Parathyroid adenoma (tissue), 2 donors: ENCODE measurements around the gene RIC1.

Experiments
- H2AFZ ChIP-seq: fragments of 300-600 bp; sonication (generic); one replicate; pipeline ENCODE4 v1.7.0; 2017; ENCODE audit warnings: antibody characterized with exemption, mild to moderate bottlenecking
- H3K27ac ChIP-seq: fragments of 300-600 bp; sonication (generic); one replicate; pipeline ENCODE4 v1.7.0; 2017
- H3K27me3 ChIP-seq: fragments of 300-600 bp; sonication (generic); one replicate; pipeline ENCODE4 v1.7.0; 2017; ENCODE audit warnings: low read length; ENCODE audit not compliant: control insufficient read depth, insufficient read depth
- H3K36me3 ChIP-seq: fragments of 300-600 bp; sonication (generic); one replicate; pipeline ENCODE4 v1.7.0; 2017; ENCODE audit warnings: low read length; ENCODE audit not compliant: control insufficient read depth, insufficient read depth
- H3K4me1 ChIP-seq: fragments of 300-600 bp; sonication (generic); one replicate; pipeline ENCODE4 v1.7.0; 2017; ENCODE audit warnings: control low read depth
- H3K4me2 ChIP-seq: fragments of 300-600 bp; sonication (generic); one replicate; pipeline ENCODE4 v1.7.0; 2017; ENCODE audit warnings: low read length
- H3K4me3 ChIP-seq: fragments of 300-600 bp; sonication (generic); one replicate; pipeline ENCODE4 v1.7.0; 2017; ENCODE audit warnings: low read depth, low read length
- H3K79me2 ChIP-seq: fragments of 300-600 bp; sonication (generic); one replicate; pipeline ENCODE4 v1.7.0; 2017; ENCODE audit warnings: control low read depth
- H3K9ac ChIP-seq: fragments of 300-600 bp; sonication (generic); one replicate; pipeline ENCODE4 v1.7.0; 2017; ENCODE audit warnings: mild to moderate bottlenecking
- H3K9me3 ChIP-seq: fragments of 300-600 bp; sonication (generic); one replicate; pipeline ENCODE4 v1.7.0; 2017; ENCODE audit warnings: low read length; ENCODE audit not compliant: control insufficient read depth
- CTCF ChIP-seq: fragments of 300-600 bp; sonication (generic); IDR thresholded peaks from one replicate; pipeline ENCODE4 v1.7.0; 2017; ENCODE audit warnings: antibody characterized with exemption, mild to moderate bottlenecking
- donor health status: primary hyperparathyroidism.

Gene RIC1

GRCh38 chr9:5762421-5762820 lies 133.5 kb downstream of the RIC1 start:
- TF ChIP-seq CTCF, result no peak
- Histone ChIP-seq H3K27me3 (no peaks in the 10 kb centered on the region), H3K4me1 (no peaks in the 10 kb centered on the region), H3K9me3 (no peaks in the 10 kb centered on the region), H3K27ac (no peak overlapping the region), H3K4me2 (no peak overlapping the region), H3K79me2 (no peaks in the 10 kb centered on the region), H3K9ac (no peak overlapping the region), H3K36me3 (no peaks in the 10 kb centered on the region), H3K4me3 (no peak overlapping the region), H2AFZ (no peak overlapping the region)

- Histone ChIP-seq H3K36me3 (no peaks in the 10 kb centered on the region), H3K9ac (no peak overlapping the region), H3K27ac (no peak overlapping the region), H3K9me3 (no peaks in the 10 kb centered on the region), H3K4me2 (no peak overlapping the region), H3K4me3 (no peak overlapping the region), H3K27me3 (no peaks in the 10 kb centered on the region), H3K79me2 (no peaks in the 10 kb centered on the region), H3K4me1 (no peaks in the 10 kb centered on the region), H2AFZ (no peak overlapping the region)
- TF ChIP-seq CTCF, result no peak
These were observed 135.4 kb downstream of the RIC1 start for GRCh38 chr9:5764130-5764868.

- H3K4me3 ChIP-seq, result no peak overlapping the region
- H3K4me1 ChIP-seq, result no peaks in the 10 kb centered on the region
- H3K9ac ChIP-seq, result no peak overlapping the region
- H2AFZ ChIP-seq, result no peak overlapping the region
- H3K9me3 ChIP-seq, result no peaks in the 10 kb centered on the region
- H3K4me2 ChIP-seq, result no peak overlapping the region
- TF ChIP-seq CTCF, result no peak
- H3K79me2 ChIP-seq, result no peaks in the 10 kb centered on the region
- no peaks in the 10 kb centered on the region for H3K27me3 ChIP-seq
- no peak overlapping the region for H3K27ac ChIP-seq
- H3K36me3 ChIP-seq, result no peaks in the 10 kb centered on the region
These were observed 139.3 kb downstream of the RIC1 start for GRCh38 chr9:5767968-5768932.

GRCh38 chr9:5773324-5773999 lies 144.6 kb downstream of the RIC1 start:
- no peaks in the 10 kb centered on the region for H3K36me3 ChIP-seq

More at GRCh38 chr9:5773324-5773999, 144.6 kb downstream of the RIC1 start:
- no peak overlapping the region for H3K4me3 ChIP-seq
- no peaks in the 10 kb centered on the region for H3K27me3 ChIP-seq
- no peak for TF ChIP-seq CTCF
- H3K27ac ChIP-seq, result no peak overlapping the region
- no peaks in the 10 kb centered on the region for H3K9me3 ChIP-seq
- no peak overlapping the region for H2AFZ ChIP-seq
- no peaks in the 10 kb centered on the region for H3K4me1 ChIP-seq
- no peak overlapping the region for H3K4me2 ChIP-seq
- no peaks in the 10 kb centered on the region for H3K79me2 ChIP-seq
- no peak overlapping the region for H3K9ac ChIP-seq
